ENCODE results near the gene PATL2.
"Not testable (repeated sequence)": the region's sequence is repeated elsewhere in the genome, so short reads cannot be mapped to it uniquely, and the experiment has no call there.

PATL2 gene

DNA sequence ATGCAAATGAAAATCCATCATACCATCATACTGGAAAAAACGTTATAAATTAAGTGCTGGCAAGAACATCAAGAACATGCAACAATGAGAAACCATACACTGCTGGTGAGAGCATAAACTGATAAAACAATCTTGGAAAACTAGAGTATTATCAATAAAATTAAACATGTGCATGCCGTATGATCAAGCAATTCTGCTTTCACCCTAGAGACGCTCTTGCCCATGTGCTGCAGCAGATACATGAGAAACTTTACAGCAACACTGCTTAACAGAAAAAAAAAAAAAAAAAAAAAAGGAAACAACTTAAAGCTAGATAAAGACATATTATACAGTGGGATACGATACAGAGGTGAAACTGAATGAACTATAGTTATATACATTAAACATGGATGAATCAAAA, 69.5 kb downstream of the PATL2 start:
- DNase-seq = no peak

DNA sequence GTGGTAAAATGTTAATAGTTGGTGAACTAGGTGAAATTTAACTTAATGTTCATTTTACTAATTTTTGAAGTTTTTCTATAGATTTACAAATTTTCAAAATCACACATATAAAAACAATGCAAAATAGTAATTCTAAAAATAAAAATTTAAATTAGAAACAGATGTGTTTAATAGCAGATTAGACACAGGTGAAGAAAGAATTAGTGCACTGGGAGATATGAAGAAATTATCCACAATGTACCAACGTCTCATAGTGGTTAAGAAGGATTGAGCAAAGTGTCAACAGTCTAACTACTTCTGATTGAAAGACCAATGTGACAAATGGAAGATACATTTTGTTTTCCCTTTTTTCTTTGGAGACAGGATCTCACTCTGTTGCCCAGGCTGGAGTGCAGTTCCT, 74.1 kb downstream of the PATL2 start:
- no peak for DNase-seq

- DNase-seq = no peak
These were observed 77.5 kb downstream of the PATL2 start for GRCh38 chr15:44633603-44634002.

- not testable (repeated sequence) for DNase-seq
These were observed 85.8 kb downstream of the PATL2 start for GRCh38 chr15:44625286-44625685.

DNA sequence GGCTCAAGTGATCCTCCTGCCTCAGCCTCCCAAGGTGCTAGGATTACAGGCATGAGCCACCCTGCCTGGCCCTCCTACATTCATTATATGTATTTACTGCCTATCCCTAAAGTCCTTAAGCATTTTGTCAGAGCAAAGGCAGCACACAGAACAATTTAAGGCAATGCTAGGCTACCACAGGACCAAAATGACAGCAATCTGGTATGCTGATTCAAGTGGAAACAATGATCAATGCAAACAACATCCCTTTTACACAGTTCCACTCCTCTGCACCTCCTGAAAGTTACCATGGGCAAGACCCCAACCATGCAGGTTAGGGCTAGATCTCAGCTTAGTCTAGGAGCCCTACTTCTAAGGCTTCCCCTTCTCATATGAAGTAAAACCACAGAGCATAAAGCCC, 87.9 kb downstream of the PATL2 start:
- DNase-seq = no peak

GRCh38 chr15:44620081-44620480, 91.0 kb downstream of the PATL2 start:
- DNase-seq = no peak

GRCh38 chr15:44616974-44617373, 94.1 kb downstream of the PATL2 start:
- DNase-seq = no peak

All from right hindlimb (tissue), 1 donor.